Measurements from ENCODE around the gene MIA2.

DNA sequence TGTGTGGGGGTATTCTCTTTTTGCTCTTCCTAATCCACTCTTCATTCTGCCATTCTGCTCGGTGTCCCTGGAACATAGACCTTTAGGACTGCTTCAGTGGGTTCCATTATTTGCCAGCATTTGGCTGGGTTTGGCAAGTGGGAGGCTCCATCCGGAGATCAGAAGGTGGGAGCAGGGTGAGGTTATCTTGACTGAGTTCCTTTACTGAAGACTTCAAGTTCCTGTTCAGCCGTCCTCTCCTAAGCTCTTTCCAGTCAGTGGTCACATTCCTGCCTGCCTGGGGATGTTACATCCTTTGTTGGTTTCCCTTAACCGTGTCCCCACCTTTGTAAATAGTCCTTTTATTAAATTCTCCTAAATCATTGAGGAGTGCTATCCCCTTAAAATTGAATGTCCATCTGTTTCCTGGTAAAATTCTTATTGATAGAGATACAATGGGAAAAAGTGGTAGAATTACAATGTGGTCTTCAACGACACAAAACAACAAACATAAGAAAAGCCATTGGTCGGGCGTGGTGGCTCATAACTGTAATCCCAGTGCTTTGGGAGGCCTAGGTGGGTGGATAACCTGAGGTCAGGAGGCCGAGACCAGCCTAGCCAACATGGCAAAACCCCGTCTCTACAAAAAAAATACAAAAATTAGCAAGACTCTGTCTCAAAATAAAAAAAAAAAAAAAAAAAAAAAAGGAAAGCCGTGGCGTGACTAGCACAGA, 5.0 kb upstream of the MIA2 start:
- TF ChIP-seq, protein P1, sequence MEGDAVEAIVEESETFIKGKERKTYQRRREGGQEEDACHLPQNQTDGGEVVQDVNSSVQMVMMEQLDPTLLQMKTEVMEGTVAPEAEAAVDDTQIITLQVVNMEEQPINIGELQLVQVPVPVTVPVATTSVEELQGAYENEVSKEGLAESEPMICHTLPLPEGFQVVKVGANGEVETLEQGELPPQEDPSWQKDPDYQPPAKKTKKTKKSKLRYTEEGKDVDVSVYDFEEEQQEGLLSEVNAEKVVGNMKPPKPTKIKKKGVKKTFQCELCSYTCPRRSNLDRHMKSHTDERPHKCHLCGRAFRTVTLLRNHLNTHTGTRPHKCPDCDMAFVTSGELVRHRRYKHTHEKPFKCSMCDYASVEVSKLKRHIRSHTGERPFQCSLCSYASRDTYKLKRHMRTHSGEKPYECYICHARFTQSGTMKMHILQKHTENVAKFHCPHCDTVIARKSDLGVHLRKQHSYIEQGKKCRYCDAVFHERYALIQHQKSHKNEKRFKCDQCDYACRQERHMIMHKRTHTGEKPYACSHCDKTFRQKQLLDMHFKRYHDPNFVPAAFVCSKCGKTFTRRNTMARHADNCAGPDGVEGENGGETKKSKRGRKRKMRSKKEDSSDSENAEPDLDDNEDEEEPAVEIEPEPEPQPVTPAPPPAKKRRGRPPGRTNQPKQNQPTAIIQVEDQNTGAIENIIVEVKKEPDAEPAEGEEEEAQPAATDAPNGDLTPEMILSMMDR (IDR thresholded peaks at IDR 0.05): no peak
- TF ChIP-seq POLR2A (IDR thresholded peaks at IDR 0.05): no peak
- TF ChIP-seq POLR2AphosphoS5 (IDR thresholded peaks at IDR 0.05): no peak
